MCF 10A (cell line): ENCODE measurements around the gene SMARCD3. TPM values are rescaled to one million over a fixed set of nuclear protein-coding genes. Genes with fewer than 3 reads are reported as not detected.

Experiments
- BruUV-seq: library from RNA; stranded (reverse); fragments of 400-500 nt; replicated peaks from 2 replicates; lab custom pipeline; 2021; lab: Mats Ljungman, UMichigan
- CTCF ChIA-PET: fragments of 300-600 bp; sonication (Branson Sonifier 250); formaldehyde crosslinking; extraction: SDS; loops from one replicate; lab custom pipeline; 2021; ENCODE audit warnings: antibody characterized with exemption, inconsistent platforms; lab: Yijun Ruan, JAX
- POLR2A ChIA-PET: fragments of 300-600, 350-650 bp; sonication (Branson Sonifier 250); formaldehyde crosslinking; extraction: SDS; loops from one replicate; lab custom pipeline; 2020; ENCODE audit warnings: antibody characterized with exemption, inconsistent platforms; lab: Yijun Ruan, JAX
- DNase-seq: peaks from one replicate; pipeline ENCODE4 v3.0.0-alpha.2; 2018; ENCODE audit not compliant: unreplicated experiment
- H3K27ac Mint-ChIP-seq: one replicate; pipeline ENCODE4 v1.8.0; 2022; ENCODE audit warnings: mild to moderate bottlenecking, low read depth, mixed read lengths; ENCODE audit not compliant: unreplicated experiment
- H3K27me3 Mint-ChIP-seq: one replicate; pipeline ENCODE4 v1.8.0; 2022; ENCODE audit warnings: mixed read lengths; ENCODE audit not compliant: insufficient read depth, unreplicated experiment
- H3K36me3 Mint-ChIP-seq: one replicate; pipeline ENCODE4 v1.8.0; 2022; ENCODE audit warnings: mild to moderate bottlenecking, moderate library complexity, mixed read lengths; ENCODE audit not compliant: insufficient read depth, unreplicated experiment
- H3K4me1 Mint-ChIP-seq: one replicate; pipeline ENCODE4 v1.8.0; 2022; ENCODE audit warnings: mixed read lengths; ENCODE audit not compliant: insufficient read depth, unreplicated experiment
- H3K4me3 Mint-ChIP-seq: one replicate; pipeline ENCODE4 v1.8.0; 2022; ENCODE audit warnings: mild to moderate bottlenecking, moderate library complexity, mixed read lengths; ENCODE audit not compliant: unreplicated experiment
- H3K9me3 Mint-ChIP-seq: one replicate; pipeline ENCODE4 v1.8.0; 2022; ENCODE audit warnings: mixed read lengths; ENCODE audit not compliant: unreplicated experiment
- intact Hi-C: fragments of 100-400 bp; cut with micrococcal nuclease; formaldehyde crosslinking; loops from 2 replicates; pipeline ENCODE4 v1.14.1; 2022
- total RNA-seq: library from RNA; stranded (reverse); gene quantifications from 2 replicates; pipeline ENCODE4 v1.2.3, GENCODE V29; 2022
- TF ChIP-seq, protein P1 (sequence below): fragments of 200-600 bp; IDR thresholded peaks from one replicate; pipeline ENCODE4 v1.8.0; 2022; ENCODE audit warnings: antibody characterized with exemption, mild to moderate bottlenecking; ENCODE audit not compliant: unreplicated experiment

Gene SMARCD3
- total RNA-seq, 1 experiment from 2014 or later: 3.8 TPM

GRCh38 chr7:151255390-151255789, 6.9 kb upstream of the SMARCD3 start:
- H3K4me3 Mint-ChIP-seq: no peak overlapping the region
- no peak overlapping the region for H3K27ac Mint-ChIP-seq
- POLR2A ChIA-PET: interaction anchor here (0.9 kb wide), 1 partner anchor 13 kb away, joined by 3 read pairs; no protein-coding TSS in a partner anchor
- H3K27me3 Mint-ChIP-seq: peaks cover 61% of the 10 kb centered on the region
- TF ChIP-seq, protein P1, sequence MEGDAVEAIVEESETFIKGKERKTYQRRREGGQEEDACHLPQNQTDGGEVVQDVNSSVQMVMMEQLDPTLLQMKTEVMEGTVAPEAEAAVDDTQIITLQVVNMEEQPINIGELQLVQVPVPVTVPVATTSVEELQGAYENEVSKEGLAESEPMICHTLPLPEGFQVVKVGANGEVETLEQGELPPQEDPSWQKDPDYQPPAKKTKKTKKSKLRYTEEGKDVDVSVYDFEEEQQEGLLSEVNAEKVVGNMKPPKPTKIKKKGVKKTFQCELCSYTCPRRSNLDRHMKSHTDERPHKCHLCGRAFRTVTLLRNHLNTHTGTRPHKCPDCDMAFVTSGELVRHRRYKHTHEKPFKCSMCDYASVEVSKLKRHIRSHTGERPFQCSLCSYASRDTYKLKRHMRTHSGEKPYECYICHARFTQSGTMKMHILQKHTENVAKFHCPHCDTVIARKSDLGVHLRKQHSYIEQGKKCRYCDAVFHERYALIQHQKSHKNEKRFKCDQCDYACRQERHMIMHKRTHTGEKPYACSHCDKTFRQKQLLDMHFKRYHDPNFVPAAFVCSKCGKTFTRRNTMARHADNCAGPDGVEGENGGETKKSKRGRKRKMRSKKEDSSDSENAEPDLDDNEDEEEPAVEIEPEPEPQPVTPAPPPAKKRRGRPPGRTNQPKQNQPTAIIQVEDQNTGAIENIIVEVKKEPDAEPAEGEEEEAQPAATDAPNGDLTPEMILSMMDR: no peak
- H3K36me3 Mint-ChIP-seq: no peaks in the 10 kb centered on the region
- DNase-seq: no peak
- H3K9me3 Mint-ChIP-seq: no peaks in the 10 kb centered on the region
- intact Hi-C loops: no loop called here
- peaks cover 18% of the 10 kb centered on the region for H3K4me1 Mint-ChIP-seq
- BruUV-seq: no TSS peak
- CTCF ChIA-PET: interaction anchor here (0.7 kb wide), 1 partner anchor 113 kb away, joined by 3 read pairs; no protein-coding TSS in a partner anchor

GRCh38 chr7:151254851-151255250, 6.4 kb upstream of the SMARCD3 start:
- POLR2A ChIA-PET: interaction anchor here (0.9 kb wide), 1 partner anchor 13 kb away, joined by 3 read pairs; no protein-coding TSS in a partner anchor
- CTCF ChIA-PET: interaction anchor here (0.5 kb wide), 1 partner anchor 50 kb away, joined by 4 read pairs; no protein-coding TSS in a partner anchor
- intact Hi-C loops: no loop called here

DNA sequence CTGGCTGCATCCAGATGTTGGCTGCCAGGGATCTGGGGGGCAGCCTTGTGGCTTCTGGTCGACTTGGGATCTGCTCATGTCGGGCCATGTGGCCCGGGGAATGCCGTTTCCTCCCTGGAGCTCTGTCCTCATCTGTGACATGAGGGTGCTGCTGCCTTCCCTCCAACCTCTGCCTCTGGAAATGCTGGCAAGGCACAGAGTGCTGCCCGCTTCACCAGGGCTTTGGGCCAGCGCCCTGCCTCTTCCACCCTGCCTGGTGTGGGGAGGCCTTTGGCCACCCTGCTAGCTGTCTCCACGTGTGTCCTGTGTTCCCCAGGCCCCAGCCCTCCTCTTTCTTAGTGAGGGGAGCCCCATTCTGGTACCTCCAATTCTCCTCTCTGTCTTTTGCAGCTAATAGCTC, 5.8 kb upstream of the SMARCD3 start:
- CTCF ChIA-PET: interaction anchor here (0.5 kb wide), 1 partner anchor 51 kb away, joined by 4 read pairs; no protein-coding TSS in a partner anchor
- H3K27ac Mint-ChIP-seq: no peak overlapping the region
- H3K9me3 Mint-ChIP-seq: no peaks in the 10 kb centered on the region
- no peak overlapping the region for H3K4me3 Mint-ChIP-seq
- H3K36me3 Mint-ChIP-seq: no peaks in the 10 kb centered on the region
- intact Hi-C loops: no loop called here
- DNase-seq: no peak
- H3K27me3 Mint-ChIP-seq: peaks cover 50% of the 10 kb centered on the region
- TF ChIP-seq, protein P1: no peak
- peaks cover 25% of the 10 kb centered on the region for H3K4me1 Mint-ChIP-seq
- no TSS peak for BruUV-seq
- POLR2A ChIA-PET: interaction anchor here (0.5 kb wide), 1 partner anchor 1422 kb away, joined by 3 read pairs; no protein-coding TSS in a partner anchor

More at GRCh38 chr7:151254851-151255250, 6.4 kb upstream of the SMARCD3 start:
- DNase-seq: no peak
- H3K36me3 Mint-ChIP-seq: no peaks in the 10 kb centered on the region
- H3K27ac Mint-ChIP-seq: no peak overlapping the region
- H3K9me3 Mint-ChIP-seq: no peaks in the 10 kb centered on the region
- H3K27me3 Mint-ChIP-seq: peaks cover 55% of the 10 kb centered on the region
- TF ChIP-seq, protein P1: no peak
- peaks cover 22% of the 10 kb centered on the region for H3K4me1 Mint-ChIP-seq
- BruUV-seq: no TSS peak
- no peak overlapping the region for H3K4me3 Mint-ChIP-seq

DNA sequence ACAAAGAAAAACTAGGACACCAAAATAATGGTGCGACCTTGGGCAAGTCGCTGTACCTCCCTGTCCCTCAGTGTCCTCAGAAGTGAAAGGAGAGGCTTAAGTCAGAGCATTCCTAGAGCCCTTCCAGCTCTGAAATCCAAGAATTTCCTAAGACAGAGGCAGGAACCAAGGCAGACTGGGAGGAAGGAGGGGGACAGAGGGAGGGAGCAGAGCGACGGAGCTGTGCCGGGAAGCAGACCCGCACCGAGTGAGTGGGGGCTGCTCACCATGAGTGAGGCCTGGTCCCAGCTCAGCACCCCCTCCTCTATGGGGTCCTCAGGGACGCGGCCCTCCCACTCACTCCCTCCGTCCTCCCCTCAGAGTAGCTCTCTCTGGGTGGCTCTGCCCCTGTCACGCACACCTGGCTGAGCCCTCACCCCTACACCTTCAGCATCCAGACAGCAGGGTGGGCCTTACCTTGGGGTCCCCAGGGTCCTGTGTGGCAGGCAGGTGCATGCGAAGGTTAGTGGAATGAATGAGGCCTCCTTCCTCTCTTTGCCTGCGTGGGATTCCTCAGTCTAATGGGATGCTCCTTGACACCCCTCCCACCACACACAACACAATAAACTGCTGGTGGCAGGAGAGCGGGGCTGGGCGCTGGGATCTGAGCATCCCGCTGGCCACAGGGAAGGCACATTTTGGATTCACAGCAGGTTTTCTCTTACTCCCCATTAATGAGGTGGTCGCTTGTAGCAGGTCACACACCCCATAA, 4.6 kb upstream of the SMARCD3 start:
- H3K27me3 Mint-ChIP-seq: peaks cover 38% of the 10 kb centered on the region
- ChIA-PET POLR2A (interaction anchor here (1.0 to 1.7 kb wide), 2 partner anchors 10 to 26 kb away, joined by 3 to 19 read pairs; partner anchors contain the start of gene ABCF2), CTCF (interaction anchor here (1.0 to 1.2 kb wide), 2 partner anchors 9 to 51 kb away, joined by 3 to 6 read pairs; no protein-coding TSS in a partner anchor)
- no peaks in the 10 kb centered on the region for H3K36me3 Mint-ChIP-seq
- no TSS peak for BruUV-seq
- H3K27ac Mint-ChIP-seq: no peak overlapping the region
- H3K4me1 Mint-ChIP-seq: peaks cover 34% of the 10 kb centered on the region
- TF ChIP-seq, protein P1: no peak
- no peak overlapping the region for H3K4me3 Mint-ChIP-seq
- intact Hi-C loops: no loop called here
- H3K9me3 Mint-ChIP-seq: no peaks in the 10 kb centered on the region
- DNase-seq: no peak
